Left colon (tissue), 2 donors: ENCODE data around the gene CMBL. TPM values are rescaled to one million over a fixed set of nuclear protein-coding genes. Genes with fewer than 3 reads are reported as not detected.
"Not testable (repeated sequence)": the region's sequence is repeated elsewhere in the genome, so short reads cannot be mapped to it uniquely, and the experiment has no call there.

Source experiments
- ATAC-seq: fragments of 200-7000 bp; cut with Tn5 transposase; one replicate; pipeline ENCODE4 v1.9.1; 2020; ENCODE audit warnings: mild to moderate bottlenecking, moderate library complexity
- DNase-seq, 2 donors: peaks; one replicate each; pipeline ENCODE4 v3.0.0-alpha.2; 2020
- intact Hi-C, 2 donors: fragments of 100-400 bp; cut with DNase I in 1 of 2; cut with micrococcal nuclease in 1 of 2; formaldehyde crosslinking; loops; one replicate each; pipeline versions ENCODE4 v1.11.2 to v1.14.0; 2022; cut with DNase I, micrococcal nuclease
- total RNA-seq, 2 donors: library from RNA; stranded (reverse); fragmentation: NEBNext Ultra II Directional; extraction: Animal tissue kit (Norgen Biotek cat#: 25700); gene quantifications; one replicate each; pipeline ENCODE4 v1.2.1, GENCODE V29; 2021
- donor health status: DM: no; HTN: no; CAD: no.
- donor health status: DM: yes; HTN: yes; CAD: no.

CMBL gene
- total RNA-seq, 2 donors from 2014 or later, result 172 to 182 TPM

DNA sequence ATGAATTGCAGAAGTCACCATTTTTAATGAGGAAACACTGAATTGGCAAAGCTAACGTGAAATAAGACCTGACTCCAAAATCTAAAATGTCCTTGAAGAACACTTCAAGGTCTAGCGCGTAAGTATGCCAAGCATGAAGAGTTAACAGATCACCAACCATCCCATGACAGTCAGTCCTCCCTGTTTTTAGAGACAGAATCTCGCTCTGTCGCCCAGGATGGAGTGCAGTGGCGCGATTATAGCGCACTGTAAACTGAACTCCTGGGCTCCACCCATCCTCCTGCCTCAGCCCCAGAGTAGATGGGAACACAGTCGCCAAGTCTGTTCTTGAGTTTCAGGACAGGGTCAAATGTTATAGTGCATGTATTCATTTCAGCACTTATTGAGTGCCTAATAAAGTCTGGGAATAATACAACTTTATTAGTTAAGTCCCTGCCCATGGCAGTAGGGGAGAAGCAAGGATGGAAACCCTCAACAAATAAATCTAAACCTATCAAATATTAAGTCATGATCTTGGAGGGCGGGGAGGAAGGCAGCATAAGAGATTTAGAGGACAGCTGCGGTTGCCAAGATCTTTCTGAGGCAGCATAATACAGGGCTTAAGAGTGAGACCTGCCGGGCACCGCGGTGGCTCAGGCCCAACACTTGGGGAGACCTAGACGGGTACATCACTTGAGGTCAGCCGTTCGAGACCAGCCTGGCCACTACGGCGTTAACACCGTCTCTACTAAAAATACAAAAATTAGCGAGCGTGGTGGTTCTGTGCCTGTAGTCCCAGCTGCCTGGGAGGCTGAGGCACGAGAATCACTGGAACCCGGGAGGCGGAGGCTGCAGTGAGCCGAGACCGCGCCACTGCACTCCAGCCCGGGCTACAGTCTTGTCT lies 59.1 kb downstream of the CMBL start:
- peak in 1 of 2 donors; percentile 16 for DNase-seq
- no peak for ATAC-seq
- intact Hi-C loops, result no loop called here

- intact Hi-C loops, ATAC-seq, DNase-seq: not testable (repeated sequence)
Measured at GRCh38 chr5:10247217-10247616, 60.5 kb downstream of the CMBL start.

DNA sequence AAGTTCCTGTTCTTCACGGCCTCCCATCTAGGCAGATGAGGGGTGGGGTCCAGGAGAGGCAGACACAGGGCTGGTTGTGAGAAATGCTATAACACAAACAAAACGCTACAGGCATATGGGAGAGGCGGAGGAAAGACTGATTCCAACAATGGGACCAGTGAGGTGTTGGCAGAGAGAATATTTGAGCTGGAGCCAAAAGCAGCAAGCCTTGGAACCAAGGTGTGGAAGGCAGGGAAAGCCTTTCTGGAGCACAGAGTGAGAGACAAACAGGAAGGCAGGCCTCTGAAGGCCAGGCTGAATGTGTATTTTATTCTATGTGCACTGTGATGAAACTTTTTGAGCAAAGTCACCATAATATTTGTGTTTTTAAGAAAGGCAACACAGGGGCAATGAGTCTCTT lies 60.9 kb downstream of the CMBL start:
- peak; percentile 8 for ATAC-seq
- DNase-seq, result peak in 1 of 2 donors; percentile 14
- intact Hi-C loops, result no loop called here

DNA sequence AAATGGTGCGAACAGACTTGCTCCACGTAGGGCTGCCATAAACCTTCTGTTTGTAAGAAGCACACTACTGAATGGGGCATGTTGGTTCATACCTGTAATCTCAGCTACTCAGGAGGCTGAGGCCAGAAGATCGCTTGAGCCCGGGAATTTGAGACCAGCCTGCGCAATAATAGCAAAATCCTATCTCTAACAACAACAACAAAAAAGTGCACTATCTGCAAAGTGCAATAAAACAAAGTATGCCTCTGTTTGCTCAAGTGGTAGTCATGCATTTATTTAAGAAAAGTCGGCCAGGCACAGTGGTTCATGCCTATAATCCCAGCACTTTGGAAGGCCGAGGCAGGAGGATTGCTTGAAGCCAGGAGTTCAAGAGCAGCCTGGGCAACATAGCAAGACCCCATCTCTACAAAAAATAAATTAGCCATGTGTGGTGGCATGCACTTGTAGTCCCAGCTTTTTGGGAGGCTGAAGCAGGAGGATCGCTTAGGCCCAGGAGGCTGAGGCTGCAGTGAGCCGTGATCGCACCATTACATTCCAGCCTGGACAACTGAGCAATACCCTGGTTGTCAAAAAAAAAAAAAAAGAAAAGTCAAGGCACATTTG lies 63.3 kb downstream of the CMBL start:
- intact Hi-C loops, result no loop called here
- ATAC-seq, result no peak
- DNase-seq, result no peak

DNA sequence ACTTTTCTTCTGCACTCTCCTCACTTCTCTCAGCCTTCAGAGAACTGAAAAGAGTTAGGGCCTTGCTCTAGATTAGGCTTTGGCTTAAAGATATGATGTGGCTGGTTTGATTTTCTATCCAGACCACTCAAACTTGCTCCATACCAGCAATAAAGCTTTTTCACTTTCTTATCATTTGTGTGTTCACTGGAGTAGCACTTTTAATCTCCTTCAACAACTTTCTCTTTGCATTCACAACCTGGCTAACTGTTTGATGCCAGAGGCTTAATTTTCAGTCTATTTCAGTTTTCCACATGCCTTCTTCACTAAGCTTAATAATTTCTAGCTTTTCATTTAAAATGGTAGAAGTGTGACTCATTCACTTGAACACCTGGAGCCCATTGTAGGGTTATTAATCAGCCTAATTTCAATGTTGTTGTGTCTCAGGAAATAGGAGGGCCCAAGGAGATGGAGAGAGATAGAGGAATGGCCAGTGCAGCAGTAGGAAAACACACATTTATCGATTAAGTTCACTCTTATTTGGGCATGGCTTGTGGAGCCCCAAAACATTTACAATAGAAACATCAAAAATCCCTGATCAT lies 64.0 kb downstream of the CMBL start:
- intact Hi-C loops, result no loop called here
- DNase-seq (no peak), ATAC-seq (no peak)

DNA sequence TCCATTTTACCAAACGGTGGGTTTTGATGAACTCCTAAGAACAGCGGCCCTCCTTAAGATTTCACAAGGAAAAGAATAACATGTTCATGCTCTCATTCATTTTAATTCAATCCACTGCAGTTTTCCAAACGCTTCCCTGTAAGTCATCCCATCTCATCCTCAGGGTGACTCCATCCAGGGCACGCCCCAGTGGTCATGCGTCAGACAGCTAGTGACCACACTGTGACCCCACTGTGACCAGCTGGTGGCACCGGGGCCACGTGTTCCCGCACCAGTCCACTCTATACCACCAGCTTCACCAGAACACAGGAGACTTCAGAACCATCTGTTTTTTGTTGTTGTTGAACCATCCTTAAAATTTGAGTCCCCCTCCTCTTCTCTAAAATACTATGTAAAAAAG lies 72.4 kb downstream of the CMBL start:
- intact Hi-C loops, result no loop called here
- ATAC-seq (no peak), DNase-seq (no peak)

DNA sequence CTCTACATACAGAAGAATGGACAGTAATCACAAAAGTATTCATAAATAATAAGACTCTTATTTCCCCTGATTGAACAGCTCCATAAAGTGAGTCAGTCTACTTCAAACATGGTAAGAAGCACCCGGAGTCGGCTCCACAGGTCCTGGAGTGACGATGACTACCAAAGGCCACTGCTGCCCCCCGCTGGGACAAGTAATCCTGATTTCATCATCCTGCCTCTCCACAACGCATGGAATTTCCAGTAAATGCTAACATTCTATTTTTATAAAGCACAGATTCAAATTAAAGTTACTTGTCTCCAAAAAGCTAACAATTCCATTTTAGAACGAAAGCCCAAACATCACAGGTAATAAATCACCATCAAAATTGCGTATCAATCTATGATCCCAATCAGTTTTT lies 74.2 kb downstream of the CMBL start:
- DNase-seq, result no peak
- intact Hi-C loops, result no loop called here
- ATAC-seq, result no peak

- intact Hi-C loops, result no loop called here
- no peak for DNase-seq
- no peak for ATAC-seq
Measured at GRCh38 chr5:10233011-10233410, 74.7 kb downstream of the CMBL start.

DNA sequence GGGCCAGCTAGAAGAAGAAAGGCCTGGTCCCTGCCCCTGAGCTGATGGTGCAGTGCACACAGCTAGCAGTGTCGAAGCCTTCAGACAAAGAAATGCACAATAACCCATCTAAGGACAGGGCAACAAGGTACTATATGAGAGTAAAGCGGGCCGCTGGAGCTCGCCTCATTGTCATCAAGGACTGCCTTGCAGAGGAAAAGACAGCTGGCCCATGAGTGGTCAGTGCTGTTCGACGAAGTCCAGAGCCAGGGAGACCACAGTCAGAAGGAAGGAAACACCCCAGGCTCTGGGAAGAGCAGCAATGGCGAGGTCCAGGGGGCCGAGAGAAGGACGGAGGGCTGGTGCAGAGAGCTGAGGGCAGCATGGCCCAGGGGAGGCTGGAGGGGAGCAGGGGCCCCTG lies 75.3 kb downstream of the CMBL start:
- intact Hi-C loops, result no loop called here
- ATAC-seq, result no peak
- no peak for DNase-seq

GRCh38 chr5:10229306-10230048 lies 78.2 kb downstream of the CMBL start:
- no peak for ATAC-seq
- intact Hi-C loops, result no loop called here
- no peak for DNase-seq

GRCh38 chr5:10228288-10228687 lies 79.4 kb downstream of the CMBL start:
- intact Hi-C loops, result no loop called here
- DNase-seq, result no peak
- no peak for ATAC-seq

Other genes starting within 250 kb of the CMBL start
- gene ATPSCKMT, start 58.0 kb downstream of the CMBL start, total RNA-seq, result 10 to 100 TPM; 13.2 to 17.4 TPM
- gene CCT5, start 57.6 kb downstream of the CMBL start, total RNA-seq, result 100 to 1,000 TPM; 136 to 150 TPM
- gene MARCHF6, start 45.8 kb upstream of the CMBL start, total RNA-seq, result 100 to 1,000 TPM; 153 to 168 TPM
- gene ROPN1L, start 134.0 kb upstream of the CMBL start, total RNA-seq, result not detected